Stimulated activated CD4-positive, alpha-beta T cell treated with anti-CD3 and anti-CD28 coated beads, Interleukin-1b, Interleukin-23, amount 100 ng/mL, for 48 hours (primary cell): ENCODE results near the gene LDLRAP1.
A peak's percentile ranks its signal among the peaks of the same experiment; 100 is the strongest.

ENCODE experiments used
- DNase-seq: peaks from one replicate; pipeline ENCODE4 v3.0.0-alpha.2; 2020

The LDLRAP1 gene

DNA sequence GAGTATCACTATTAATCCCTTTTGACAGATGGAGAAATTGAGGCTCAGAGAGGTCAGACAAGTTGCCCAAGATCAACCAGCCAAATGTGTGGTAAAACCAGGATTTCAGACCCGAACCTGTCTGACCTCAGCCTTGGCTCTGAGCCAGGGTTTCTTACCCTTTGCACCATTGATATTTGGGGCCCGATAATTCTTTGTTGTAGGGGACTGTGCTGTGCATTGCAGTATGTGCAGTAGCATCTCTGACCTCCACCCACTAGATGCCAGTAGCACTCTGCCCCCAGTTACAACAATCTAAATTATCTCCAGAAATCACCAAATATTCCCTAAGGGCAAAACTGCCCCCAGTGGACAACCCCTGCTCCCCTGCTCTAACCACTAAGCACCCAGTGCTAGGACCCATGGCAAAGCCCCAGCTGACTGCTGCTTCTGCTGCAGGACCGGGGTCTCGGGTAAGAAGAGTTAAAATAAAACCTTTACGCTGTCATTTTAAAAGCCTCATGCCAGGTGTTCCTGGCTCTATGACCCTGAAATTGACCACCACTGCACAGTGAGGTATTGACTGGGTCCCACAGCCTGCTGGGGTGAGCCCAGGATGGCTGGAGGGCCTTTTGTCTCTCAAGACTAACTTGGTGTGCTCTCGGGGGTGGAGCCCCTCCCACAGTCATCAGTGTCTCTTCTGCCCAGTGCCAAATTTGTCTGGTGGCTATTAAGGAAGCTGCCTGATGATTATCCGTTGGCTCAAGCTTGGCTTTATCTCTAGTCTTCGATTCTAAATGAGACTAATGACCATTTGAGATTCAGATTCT is 67.6 kb downstream of the LDLRAP1 start:
- DNase-seq = no peak

DNA sequence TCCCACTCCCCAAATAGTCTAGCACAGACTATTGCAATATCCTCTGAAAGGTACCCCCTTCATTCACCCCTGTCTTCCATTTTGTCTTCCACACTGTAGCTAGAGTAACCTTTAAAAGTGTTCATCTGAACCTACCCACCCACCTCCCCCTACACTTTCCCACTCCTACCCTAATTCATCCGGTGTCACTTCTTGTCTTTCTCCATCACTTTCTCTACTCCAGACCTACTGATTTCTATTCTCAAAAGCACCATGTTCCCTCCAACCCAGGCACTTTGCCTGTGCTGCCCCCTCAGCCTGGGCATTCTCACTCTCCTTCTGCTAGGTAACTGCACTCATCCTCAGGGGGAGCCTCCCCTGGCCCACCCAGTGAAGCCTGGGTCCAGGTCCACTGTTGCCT is 68.4 kb downstream of the LDLRAP1 start:
- no peak for DNase-seq

DNA sequence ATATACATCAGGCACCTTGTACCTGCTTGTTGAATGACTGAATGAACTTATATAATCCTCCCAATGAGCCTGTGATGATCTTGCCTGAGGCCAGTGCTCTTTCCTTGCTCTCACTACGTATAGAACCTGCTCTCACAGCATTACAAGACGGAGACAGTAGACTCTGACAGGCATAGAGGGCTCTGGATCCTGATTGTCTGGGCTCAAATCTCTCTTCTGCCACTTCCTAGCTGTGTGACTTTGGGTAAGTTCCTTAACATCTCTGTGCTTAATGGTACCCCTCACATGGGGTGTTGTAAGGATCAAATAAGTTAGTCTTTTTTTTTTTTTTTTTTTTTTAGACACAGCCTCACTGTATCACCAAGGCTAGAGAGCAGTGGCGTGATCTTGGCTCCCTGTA is 69.0 kb downstream of the LDLRAP1 start:
- DNase-seq = no peak

DNA sequence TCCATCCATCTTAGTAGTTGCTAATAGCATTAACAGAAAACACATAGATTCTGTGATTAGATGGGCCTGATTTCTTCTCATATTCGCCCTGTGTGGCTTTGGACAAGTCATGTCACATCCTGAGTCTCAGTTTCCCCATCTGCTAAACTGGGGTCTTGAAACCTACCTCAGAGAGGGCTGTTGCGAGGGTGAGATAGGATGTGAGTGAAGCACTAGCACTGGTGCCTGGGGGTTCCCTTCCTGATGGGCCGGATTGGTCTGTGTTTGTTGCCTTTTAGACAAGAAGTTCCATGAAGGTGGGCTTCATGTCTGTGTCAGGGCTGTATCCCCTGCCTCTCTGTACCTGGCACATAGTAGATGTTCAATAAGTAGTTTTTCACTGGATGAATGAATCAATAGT is 69.7 kb downstream of the LDLRAP1 start:
- DNase-seq = no peak

DNA sequence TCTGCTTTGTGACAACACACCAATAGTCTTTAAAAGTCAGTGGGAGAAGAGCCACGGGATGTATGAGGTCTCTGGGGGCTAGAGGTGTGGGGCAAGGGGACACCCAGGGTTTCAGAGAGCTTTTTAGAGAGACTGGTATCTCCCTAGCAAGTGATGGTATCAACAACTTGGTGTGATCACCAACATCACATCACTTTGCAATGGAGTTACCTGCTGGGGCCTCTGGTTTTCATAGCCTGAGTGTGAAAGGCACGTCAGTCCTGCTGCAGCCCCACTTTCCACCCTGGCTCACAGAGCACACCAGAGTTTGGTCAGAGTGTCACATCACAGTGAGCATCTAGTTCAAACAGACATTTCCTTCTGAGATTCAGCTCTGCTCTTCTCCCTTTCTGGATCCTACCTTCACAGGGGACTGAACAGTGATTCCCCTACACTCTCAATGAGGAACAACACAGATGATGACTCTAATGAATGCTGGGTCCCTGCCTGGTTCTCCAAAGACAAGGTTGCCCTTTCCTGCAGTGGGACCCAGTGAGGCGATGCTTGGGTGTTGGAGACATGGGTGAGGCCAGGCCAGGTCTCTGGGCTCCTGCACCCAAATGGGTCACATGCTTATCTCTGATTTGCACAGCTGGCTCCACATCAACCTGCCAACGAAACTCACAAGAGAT is 71.2 kb downstream of the LDLRAP1 start:
- DNase-seq = no peak

DNA sequence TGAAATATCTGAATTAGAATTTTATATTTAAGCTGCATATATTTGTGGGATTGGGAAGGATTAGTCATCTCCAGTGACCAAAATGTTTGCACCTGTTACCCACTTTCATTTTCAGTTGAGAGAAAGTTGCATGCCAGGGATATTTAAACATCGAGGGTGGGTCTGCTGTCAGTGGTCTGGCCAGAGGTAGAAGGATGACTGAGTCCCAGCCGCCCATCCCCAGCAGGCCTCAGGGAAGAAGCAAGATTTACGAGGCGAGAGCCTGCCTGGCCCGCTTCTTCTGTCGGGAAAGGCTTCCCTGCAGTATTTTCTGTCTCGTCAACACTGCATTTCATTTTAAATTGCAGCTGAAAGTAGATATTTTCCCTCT is 71.8 kb downstream of the LDLRAP1 start:
- DNase-seq = no peak

DNA sequence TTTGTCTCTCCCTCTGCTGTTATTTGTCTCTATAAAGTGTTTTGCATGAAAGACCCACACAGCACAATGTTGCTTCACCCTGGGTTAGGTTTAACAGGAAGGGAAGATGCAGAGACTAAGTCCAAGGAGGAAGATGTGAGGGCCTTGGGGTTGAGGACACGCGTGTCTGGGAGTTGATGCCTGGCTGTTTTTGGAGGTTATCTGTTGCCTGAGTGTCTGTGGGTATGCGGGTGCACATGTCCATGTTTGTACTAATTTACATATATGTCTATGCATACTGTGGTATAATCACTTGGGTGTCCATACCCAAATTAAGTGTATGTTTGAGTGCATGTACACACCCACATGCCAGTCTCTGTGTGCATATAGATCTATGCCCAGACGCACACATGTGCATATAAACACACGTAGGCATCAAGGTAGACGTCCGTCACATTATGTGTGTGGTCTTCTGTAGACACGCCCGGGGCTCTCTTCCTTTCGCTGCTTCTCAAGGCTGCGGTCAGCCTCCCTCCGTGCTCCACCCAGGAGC is 72.2 kb downstream of the LDLRAP1 start:
- no peak for DNase-seq

DNA sequence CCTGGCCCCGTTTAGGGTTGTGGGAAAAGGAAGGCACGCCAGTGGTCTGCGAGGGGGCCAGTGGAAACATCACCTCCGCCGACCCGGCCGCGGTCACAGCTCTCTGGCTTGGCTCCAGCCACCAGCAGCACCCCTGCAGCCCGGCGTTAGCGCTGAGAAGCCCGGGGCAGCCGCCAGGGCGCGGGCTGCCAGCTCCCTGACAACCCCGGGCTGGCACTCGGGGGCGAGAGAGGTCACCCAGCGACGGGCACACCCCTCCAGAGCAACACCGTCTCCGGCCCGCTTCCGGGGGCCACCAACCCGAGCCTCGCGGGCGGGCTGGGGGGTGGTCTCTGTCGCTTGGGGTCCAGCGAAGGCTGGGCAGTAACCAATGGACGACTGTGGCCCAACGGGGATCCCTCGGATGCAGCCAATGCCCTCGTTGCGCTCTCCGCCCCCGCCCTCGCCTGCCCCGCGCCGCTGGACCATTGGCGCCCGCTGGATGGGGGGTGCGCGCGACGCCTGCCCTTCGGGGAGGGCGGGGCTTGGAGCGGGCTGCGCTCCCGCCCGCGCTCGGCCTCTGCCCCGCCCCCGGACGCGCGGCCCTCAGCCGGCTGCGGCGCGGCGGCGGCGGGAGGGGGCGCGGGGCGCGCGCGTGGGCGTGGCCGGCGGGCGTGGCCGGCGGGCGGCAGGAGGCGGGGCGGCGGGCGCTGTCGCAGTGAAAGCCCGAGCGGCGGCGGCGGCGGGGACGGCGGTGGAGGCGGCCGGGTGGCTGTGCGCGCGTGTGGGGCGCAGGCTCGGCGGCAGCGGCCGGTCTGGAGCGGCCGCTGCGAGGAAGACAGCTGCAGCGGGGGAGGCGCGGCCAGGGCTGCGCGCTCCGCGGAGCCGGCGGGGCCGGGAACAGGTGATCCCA is 72.9 kb downstream of the LDLRAP1 start, which contains the start of gene MAN1C1:
Gene MAN1C1, plus strand, starts transcription at position 697 of the 892 bp plus-strand sequence. CDS start 1,007 bp downstream, outside the sequence.
- peak; percentile 61 for DNase-seq

DNA sequence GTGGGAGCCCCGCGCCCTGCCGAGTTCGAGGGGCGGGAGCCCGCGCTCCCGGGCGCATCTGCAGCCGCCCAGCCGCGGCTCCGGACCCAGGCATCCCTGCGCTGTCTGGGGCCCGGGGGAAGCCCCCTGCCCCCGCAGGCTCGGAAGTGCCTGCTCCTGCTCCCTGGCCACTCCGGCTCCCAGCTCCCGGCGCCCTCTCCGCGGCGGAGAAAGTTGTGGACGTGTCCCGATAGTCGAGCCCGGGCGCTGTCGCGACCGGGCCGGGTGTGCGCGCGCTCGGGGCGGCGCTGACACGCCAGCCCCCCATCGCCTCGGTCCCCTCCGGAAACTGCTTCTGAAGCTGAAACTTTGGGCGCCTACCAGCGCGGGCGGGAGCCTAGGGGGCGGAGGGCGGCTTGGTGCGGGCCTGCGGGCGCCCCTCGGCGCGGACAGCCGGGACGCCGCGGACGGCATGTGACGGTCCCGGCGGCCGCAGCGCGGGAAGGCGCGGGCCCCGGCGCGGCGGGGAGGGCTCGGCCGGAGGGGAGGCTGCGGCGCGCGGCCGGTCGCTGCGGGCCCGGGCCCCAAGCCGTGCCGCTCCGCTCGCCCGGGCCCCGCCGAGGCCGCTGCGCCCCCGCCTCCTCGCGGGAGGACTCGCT is 73.7 kb downstream of the LDLRAP1 start:
- DNase-seq = no peak

DNA sequence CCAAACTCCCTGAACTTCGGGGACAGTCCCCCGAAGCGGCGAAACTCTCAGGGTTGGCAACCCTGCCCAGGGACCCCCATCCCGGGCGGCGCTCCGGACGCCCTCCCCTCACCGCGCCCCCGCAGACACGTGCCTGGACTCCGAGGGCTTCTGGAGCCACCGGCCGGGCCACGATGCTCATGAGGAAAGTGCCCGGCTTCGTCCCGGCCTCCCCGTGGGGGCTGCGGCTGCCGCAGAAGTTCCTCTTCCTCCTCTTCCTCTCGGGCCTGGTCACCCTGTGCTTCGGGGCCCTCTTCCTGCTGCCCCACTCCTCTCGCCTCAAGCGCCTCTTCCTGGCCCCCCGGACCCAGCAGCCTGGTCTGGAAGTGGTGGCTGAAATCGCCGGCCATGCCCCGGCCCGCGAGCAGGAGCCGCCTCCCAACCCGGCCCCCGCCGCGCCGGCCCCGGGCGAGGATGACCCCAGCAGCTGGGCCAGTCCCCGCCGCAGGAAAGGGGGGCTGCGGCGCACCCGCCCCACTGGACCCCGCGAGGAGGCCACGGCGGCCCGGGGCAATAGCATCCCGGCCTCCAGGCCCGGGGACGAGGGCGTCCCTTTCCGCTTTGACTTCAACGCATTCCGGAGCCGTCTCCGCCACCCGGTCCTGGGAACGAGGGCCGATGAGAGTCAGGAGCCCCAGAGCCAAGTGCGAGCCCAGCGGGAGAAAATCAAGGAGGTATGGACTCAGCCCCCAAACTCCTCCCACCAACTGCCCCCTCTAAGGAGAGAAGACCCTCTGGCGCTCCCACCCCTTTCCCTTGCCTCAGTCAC is 74.4 kb downstream of the LDLRAP1 start:
- DNase-seq = no peak

DNA sequence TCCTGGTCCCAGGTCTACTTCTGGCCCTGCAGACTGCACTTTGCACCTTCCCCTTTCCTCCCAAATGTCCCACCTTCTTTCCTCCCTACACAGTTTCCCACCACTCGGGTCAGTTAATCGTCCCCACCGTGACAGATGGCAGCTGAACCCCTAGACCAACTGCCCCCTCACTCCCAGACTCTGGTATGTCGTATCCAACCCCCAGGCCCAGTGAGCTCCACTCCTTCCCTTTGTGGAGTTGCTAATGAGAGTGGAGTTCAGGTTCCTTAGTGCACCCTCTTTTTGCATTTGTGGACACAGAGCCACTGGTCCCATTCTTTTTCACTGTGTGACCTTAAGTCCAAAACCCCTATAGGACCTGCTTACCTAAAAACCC is 75.0 kb downstream of the LDLRAP1 start:
- no peak for DNase-seq
